CD4-positive, alpha-beta T cell (primary cell): ENCODE data around the gene PDE10A. TPM values are rescaled to one million over a fixed set of nuclear protein-coding genes. Genes with fewer than 3 reads are reported as not detected.

Experiments used
- ATAC-seq: fragments of 200-7000 bp; cut with Tn5 transposase; one replicate; pipeline ENCODE4 v1.10.0; 2022; ENCODE audit warnings: mild to moderate bottlenecking; ENCODE audit not compliant: poor library complexity
- CTCF ChIA-PET: fragments of 350-600 bp; sonication (Branson Sonifier 250); formaldehyde crosslinking; loops from one replicate; lab custom pipeline; 2021; ENCODE audit warnings: antibody characterized with exemption, inconsistent platforms; lab: Charles Lee
- POLR2A ChIA-PET: fragments of 350-600 bp; sonication (Branson Sonifier 250); formaldehyde crosslinking; loops from one replicate; lab custom pipeline; 2021; ENCODE audit warnings: antibody characterized with exemption, inconsistent platforms; lab: Charles Lee
- DNase-seq, 14 experiments: peaks; one replicate each; pipeline ENCODE4 v3.0.0-alpha.2; 2013 to 2020; ENCODE audit warnings: mixed read lengths in 2 of 14
- H3K27ac ChIP-seq, 2 donors: one replicate each; pipeline versions ENCODE4 v1.5.1 to v1.7.0; 2013; ENCODE audit warnings: low read length in 2 of 2, low read depth in 1 of 2, mild to moderate bottlenecking in 1 of 2
- H3K27me3 ChIP-seq, 2 experiments: 1 replicate in 1 of 2; 2 replicates in 1 of 2; pipeline versions ENCODE4 v1.6.1 to v1.7.0; 2013; ENCODE audit warnings: low read length in 2 of 2, control low read depth in 1 of 2, mild to moderate bottlenecking in 1 of 2, moderate library complexity in 1 of 2; ENCODE audit not compliant: insufficient read depth in 2 of 2, control insufficient read depth in 1 of 2
- H3K36me3 ChIP-seq: one replicate; pipeline ENCODE4 v1.6.1; 2013; ENCODE audit warnings: low read length, control low read depth; ENCODE audit not compliant: insufficient read depth
- H3K4me1 ChIP-seq: one replicate; pipeline ENCODE4 v1.6.1; 2013; ENCODE audit warnings: low read length, control low read depth; ENCODE audit not compliant: insufficient read depth
- H3K4me3 ChIP-seq: one replicate; pipeline ENCODE4 v1.5.1; 2013; ENCODE audit warnings: mild to moderate bottlenecking, low read length, moderate library complexity
- H3K9me3 ChIP-seq, 2 experiments: 1 replicate in 1 of 2; 2 replicates in 1 of 2; pipeline versions ENCODE4 v1.6.1 to v1.7.0; 2013; ENCODE audit warnings: low read length in 2 of 2, mild to moderate bottlenecking in 2 of 2, control low read depth in 1 of 2, moderate library complexity in 1 of 2; ENCODE audit not compliant: control insufficient read depth in 1 of 2, insufficient read depth in 1 of 2
- H3K27ac Mint-ChIP-seq: one replicate; pipeline ENCODE4 v1.8.0; 2020; ENCODE audit warnings: mixed read lengths
- H3K27me3 Mint-ChIP-seq: one replicate; pipeline ENCODE4 v1.8.0; 2021; ENCODE audit warnings: mixed read lengths
- H3K36me3 Mint-ChIP-seq: one replicate; pipeline ENCODE4 v1.8.0; 2021; ENCODE audit warnings: low read depth, mixed read lengths
- H3K4me1 Mint-ChIP-seq: one replicate; pipeline ENCODE4 v1.8.0; 2021; ENCODE audit warnings: low read depth, mixed read lengths
- H3K4me3 Mint-ChIP-seq: one replicate; pipeline ENCODE4 v1.8.0; 2020; ENCODE audit warnings: mild to moderate bottlenecking, mixed read lengths
- H3K9me3 Mint-ChIP-seq: one replicate; pipeline ENCODE4 v1.8.0; 2020; ENCODE audit warnings: mixed read lengths
- intact Hi-C, 2 experiments: fragments of 100-400 bp; cut with DNase I in 1 of 2; cut with micrococcal nuclease in 1 of 2; formaldehyde crosslinking; loops; one replicate each; pipeline versions ENCODE4 v1.15.1 to v1.9.0; 2023 to 2025; cut with DNase I, micrococcal nuclease
- total RNA-seq, 174 experiments: library from RNA in 2 of 174; stranded (reverse) in 2 of 174; gene quantifications; one replicate each; pipeline ENCODE4 v1.2.3 and lab custom pipeline; 2021 to 2026
- TF ChIP-seq, protein P1 (sequence below): fragments of 200-600 bp; IDR thresholded peaks from one replicate; pipeline ENCODE4 v1.8.0; 2022; ENCODE audit warnings: antibody characterized with exemption, mild to moderate bottlenecking

PDE10A gene
- total RNA-seq, 2 experiments from 2014 or later: not detected

- ChIA-PET CTCF (no interaction called here), POLR2A (no interaction called here)
- Histone ChIP-seq H3K36me3 (no peaks in the 10 kb centered on the region), H3K9me3 (peaks cover 8 to 10% of the 10 kb centered on the region in 2 experiments), H3K27me3 (no peaks in the 10 kb centered on the region), H3K27ac (no peak overlapping the region), H3K4me1 (no peaks in the 10 kb centered on the region), H3K4me3 (no peak overlapping the region)
- Mint-ChIP-seq H3K27ac (no peak overlapping the region), H3K4me1 (no peaks in the 10 kb centered on the region), H3K36me3 (no peaks in the 10 kb centered on the region), H3K4me3 (no peak overlapping the region), H3K9me3 (peaks cover 17% of the 10 kb centered on the region), H3K27me3 (no peaks in the 10 kb centered on the region)
- DNase-seq (no peak), ATAC-seq (no peak)
- intact Hi-C loops: no loop called here
- TF ChIP-seq, protein P1, sequence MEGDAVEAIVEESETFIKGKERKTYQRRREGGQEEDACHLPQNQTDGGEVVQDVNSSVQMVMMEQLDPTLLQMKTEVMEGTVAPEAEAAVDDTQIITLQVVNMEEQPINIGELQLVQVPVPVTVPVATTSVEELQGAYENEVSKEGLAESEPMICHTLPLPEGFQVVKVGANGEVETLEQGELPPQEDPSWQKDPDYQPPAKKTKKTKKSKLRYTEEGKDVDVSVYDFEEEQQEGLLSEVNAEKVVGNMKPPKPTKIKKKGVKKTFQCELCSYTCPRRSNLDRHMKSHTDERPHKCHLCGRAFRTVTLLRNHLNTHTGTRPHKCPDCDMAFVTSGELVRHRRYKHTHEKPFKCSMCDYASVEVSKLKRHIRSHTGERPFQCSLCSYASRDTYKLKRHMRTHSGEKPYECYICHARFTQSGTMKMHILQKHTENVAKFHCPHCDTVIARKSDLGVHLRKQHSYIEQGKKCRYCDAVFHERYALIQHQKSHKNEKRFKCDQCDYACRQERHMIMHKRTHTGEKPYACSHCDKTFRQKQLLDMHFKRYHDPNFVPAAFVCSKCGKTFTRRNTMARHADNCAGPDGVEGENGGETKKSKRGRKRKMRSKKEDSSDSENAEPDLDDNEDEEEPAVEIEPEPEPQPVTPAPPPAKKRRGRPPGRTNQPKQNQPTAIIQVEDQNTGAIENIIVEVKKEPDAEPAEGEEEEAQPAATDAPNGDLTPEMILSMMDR: no peak
Observed at GRCh38 chr6:165325609-165326008, 337.4 kb downstream of the PDE10A start.

DNA sequence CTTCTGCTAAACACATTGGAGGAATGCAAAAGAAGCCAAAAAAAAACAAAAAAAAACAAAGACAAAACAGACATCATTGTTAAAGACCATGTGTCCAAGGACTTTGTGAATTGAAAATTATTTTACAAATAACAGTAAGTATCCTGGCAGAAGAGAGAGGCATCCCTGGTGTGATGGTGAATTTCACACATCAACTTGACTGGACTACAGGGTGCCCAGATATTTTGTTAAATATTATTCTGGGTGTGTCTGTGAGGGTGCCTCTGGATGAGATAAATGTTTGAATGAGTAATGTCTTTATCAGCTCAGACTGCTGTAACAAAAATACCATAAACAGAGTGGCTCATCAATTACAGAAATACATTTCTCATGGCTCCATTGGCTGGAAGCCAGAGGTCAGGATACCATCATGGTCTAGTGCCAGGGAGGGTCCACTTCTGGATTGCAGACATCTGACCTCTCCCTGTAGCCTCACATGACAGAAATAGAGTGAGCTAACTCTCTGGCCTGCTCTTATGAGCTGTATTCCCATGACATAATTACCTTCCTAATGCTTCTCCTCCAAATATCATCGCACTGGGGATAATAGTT, 341.4 kb downstream of the PDE10A start:
- TF ChIP-seq, protein P1: no peak
- CTCF ChIA-PET: no interaction called here
- peaks cover 17% of the 10 kb centered on the region for H3K9me3 Mint-ChIP-seq

DNA sequence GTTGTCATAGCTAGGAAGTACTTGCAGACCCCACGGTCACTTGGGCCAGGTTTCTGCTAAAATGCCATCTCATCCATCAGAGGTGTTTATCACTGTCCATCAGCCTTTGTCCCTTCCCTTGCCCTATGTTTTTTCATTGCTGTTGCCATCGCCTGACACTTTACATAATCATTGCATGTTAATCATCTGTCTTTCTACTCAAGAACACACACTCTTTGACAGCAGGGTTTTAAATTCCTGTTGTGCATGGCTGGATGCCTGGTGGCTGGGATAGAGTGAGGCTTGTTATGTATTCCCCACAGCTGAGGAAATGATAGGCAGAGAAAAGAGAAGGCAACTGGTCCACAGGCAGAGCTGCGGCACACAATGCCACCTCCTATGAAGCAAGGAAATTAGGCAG, 341.9 kb downstream of the PDE10A start:
- Histone ChIP-seq H3K9me3 (peaks cover 8 to 21% of the 10 kb centered on the region in 2 experiments), H3K27ac (no peak overlapping the region), H3K36me3 (no peaks in the 10 kb centered on the region), H3K4me3 (no peak overlapping the region), H3K4me1 (no peaks in the 10 kb centered on the region), H3K27me3 (no peaks in the 10 kb centered on the region)
- Mint-ChIP-seq H3K4me3 (no peak overlapping the region), H3K27me3 (peaks cover 4% of the 10 kb centered on the region), H3K4me1 (no peaks in the 10 kb centered on the region), H3K36me3 (no peaks in the 10 kb centered on the region), H3K9me3 (peaks cover 17% of the 10 kb centered on the region), H3K27ac (no peak overlapping the region)
- TF ChIP-seq, protein P1: no peak
- intact Hi-C loops: no loop called here
- ChIA-PET CTCF (no interaction called here), POLR2A (no interaction called here)
- ATAC-seq: no peak
- DNase-seq: no peak

More for the DNA sequence above, 341.4 kb downstream of the PDE10A start:
- H3K4me1 Mint-ChIP-seq: no peaks in the 10 kb centered on the region
- Histone ChIP-seq H3K27ac (no peak overlapping the region), H3K27me3 (no peaks in the 10 kb centered on the region), H3K4me1 (no peaks in the 10 kb centered on the region), H3K9me3 (peaks cover 8 to 17% of the 10 kb centered on the region in 2 experiments), H3K36me3 (no peaks in the 10 kb centered on the region), H3K4me3 (no peak overlapping the region)
- DNase-seq (no peak), ATAC-seq (no peak)
- POLR2A ChIA-PET: no interaction called here
- no peak overlapping the region for H3K4me3 Mint-ChIP-seq
- no peak overlapping the region for H3K27ac Mint-ChIP-seq
- intact Hi-C loops: no loop called here
- peaks cover 4% of the 10 kb centered on the region for H3K27me3 Mint-ChIP-seq
- no peaks in the 10 kb centered on the region for H3K36me3 Mint-ChIP-seq
